Activated CD8-positive, alpha-beta memory T cell treated with anti-CD3 and anti-CD28 coated beads for 24 hours (primary cell): ENCODE measurements around the gene THNSL1.
A peak's percentile ranks its signal among the peaks of the same experiment; 100 is the strongest.

Source experiments
- DNase-seq: peaks from one replicate; pipeline ENCODE4 v3.0.0-alpha.2; 2020

THNSL1 gene

GRCh38 chr10:25014579-25014978, 1.8 kb upstream of the THNSL1 start:
- DNase-seq = no peak

- DNase-seq = peak; percentile 93
Measured at GRCh38 chr10:25015828-25016375, 510 bp upstream of the THNSL1 start, which contains the start of gene ENKUR. ENKUR (minus strand) TSS chr10:25016158; CDS start chr10:25015936, 222 bp downstream.

GRCh38 chr10:25017154-25017590, 760 bp downstream of the THNSL1 start:
- DNase-seq = peak; percentile 76

GRCh38 chr10:25017661-25018060, 1.2 kb downstream of the THNSL1 start:
- no peak for DNase-seq

- DNase-seq = no peak
Measured at GRCh38 chr10:25018703-25019102, 2.3 kb downstream of the THNSL1 start.

GRCh38 chr10:25023278-25023677, 6.9 kb downstream of the THNSL1 start:
- DNase-seq = no peak

GRCh38 chr10:25024528-25024927, 8.1 kb downstream of the THNSL1 start:
- no peak for DNase-seq

GRCh38 chr10:25026463-25026862, 10.1 kb downstream of the THNSL1 start:
- DNase-seq = no peak

GRCh38 chr10:25028711-25029110, 12.3 kb downstream of the THNSL1 start:
- DNase-seq = no peak

- DNase-seq = no peak
Measured at GRCh38 chr10:25029519-25029918, 13.1 kb downstream of the THNSL1 start.

GRCh38 chr10:25036381-25036780, 20.0 kb downstream of the THNSL1 start:
- DNase-seq = no peak

- no peak for DNase-seq
Measured at GRCh38 chr10:25038325-25038724, 21.9 kb downstream of the THNSL1 start.

- no peak for DNase-seq
Measured at GRCh38 chr10:25039531-25039930, 23.1 kb downstream of the THNSL1 start.

GRCh38 chr10:25046641-25047040, 30.2 kb downstream of the THNSL1 start:
- DNase-seq = no peak

- DNase-seq = no peak
Measured at GRCh38 chr10:25047088-25047487, 30.7 kb downstream of the THNSL1 start.

GRCh38 chr10:25047591-25048301, 31.3 kb downstream of the THNSL1 start:
- no peak for DNase-seq

GRCh38 chr10:25048450-25048849, 32.0 kb downstream of the THNSL1 start:
- DNase-seq = no peak

GRCh38 chr10:25049966-25050365, 33.6 kb downstream of the THNSL1 start:
- no peak for DNase-seq

GRCh38 chr10:25050402-25050801, 34.0 kb downstream of the THNSL1 start:
- DNase-seq = no peak

GRCh38 chr10:25052012-25052411, 35.6 kb downstream of the THNSL1 start:
- DNase-seq = no peak

- no peak for DNase-seq
Measured at GRCh38 chr10:25056726-25057125, 40.3 kb downstream of the THNSL1 start.

- no peak for DNase-seq
Measured at GRCh38 chr10:25057886-25058285, 41.5 kb downstream of the THNSL1 start.

GRCh38 chr10:25059990-25060389, 43.6 kb downstream of the THNSL1 start:
- no peak for DNase-seq

- DNase-seq = no peak
Measured at GRCh38 chr10:25061125-25061524, 44.7 kb downstream of the THNSL1 start.
